PFSK-1 (cell line): ENCODE results near the gene CLDND2.

Experiments used
- FOXP2 ChIP-seq: optimal IDR thresholded peaks from 2 replicates; pipeline ENCODE3; 2011; ENCODE audit warnings: borderline replicate concordance, control low read depth, inconsistent platforms; ENCODE audit not compliant: insufficient read depth; ENCODE audit errors: extremely low read length, extremely low read depth
- POLR2AphosphoS5 ChIP-seq: IDR thresholded peaks from 2 replicates; pipeline ENCODE4 v1.6.1; 2012; ENCODE audit warnings: low read depth, mild to moderate bottlenecking, control low read depth, low read length, moderate library complexity
- SIN3A ChIP-seq: IDR thresholded peaks from 2 replicates; pipeline ENCODE4 v1.6.1; 2012; ENCODE audit warnings: mild to moderate bottlenecking, low read length, moderate library complexity, borderline replicate concordance; ENCODE audit not compliant: insufficient read depth
- TAF1 ChIP-seq: IDR thresholded peaks from 2 replicates; pipeline ENCODE4 v1.6.1; 2012; ENCODE audit warnings: low read length, control low read depth, borderline replicate concordance; ENCODE audit not compliant: insufficient read depth
- TF ChIP-seq, protein P1 (sequence below), 2 experiments: IDR thresholded peaks; 2 replicates each; pipeline versions ENCODE4 v1.6.1 to v1.8.0; 2011 to 2012; ENCODE audit warnings: low read depth in 2 of 2, low read length in 2 of 2, control low read depth in 1 of 2, inconsistent platforms in 1 of 2, mild to moderate bottlenecking in 1 of 2, moderate library complexity in 1 of 2; ENCODE audit not compliant: insufficient read depth in 1 of 2

The CLDND2 gene

GRCh38 chr19:51347209-51347928 is 21.4 kb downstream of the CLDND2 start:
- no peak for TF ChIP-seq FOXP2

DNA sequence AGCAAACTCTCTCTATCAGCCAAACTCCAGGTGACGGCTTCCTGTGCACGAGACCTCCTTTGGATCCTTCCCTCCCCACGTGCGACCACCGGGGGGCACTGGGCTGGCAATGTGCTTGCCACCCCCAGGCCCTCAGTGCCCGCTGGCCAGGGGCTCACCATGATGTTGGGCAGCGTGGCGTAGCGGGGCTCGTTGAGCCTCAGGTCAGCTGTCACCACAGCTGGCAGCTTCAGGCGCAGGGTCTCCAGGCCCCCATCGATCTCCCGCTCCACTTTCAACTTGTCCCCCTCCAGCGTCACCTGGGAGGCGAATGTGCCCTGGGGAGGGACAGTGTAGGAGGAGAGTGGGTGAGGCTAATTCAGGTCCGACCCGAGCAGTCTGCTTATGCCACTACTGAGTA is 22.1 kb downstream of the CLDND2 start:
- TF ChIP-seq SIN3A (no peak), POLR2AphosphoS5 (no peak), TAF1 (no peak)

DNA sequence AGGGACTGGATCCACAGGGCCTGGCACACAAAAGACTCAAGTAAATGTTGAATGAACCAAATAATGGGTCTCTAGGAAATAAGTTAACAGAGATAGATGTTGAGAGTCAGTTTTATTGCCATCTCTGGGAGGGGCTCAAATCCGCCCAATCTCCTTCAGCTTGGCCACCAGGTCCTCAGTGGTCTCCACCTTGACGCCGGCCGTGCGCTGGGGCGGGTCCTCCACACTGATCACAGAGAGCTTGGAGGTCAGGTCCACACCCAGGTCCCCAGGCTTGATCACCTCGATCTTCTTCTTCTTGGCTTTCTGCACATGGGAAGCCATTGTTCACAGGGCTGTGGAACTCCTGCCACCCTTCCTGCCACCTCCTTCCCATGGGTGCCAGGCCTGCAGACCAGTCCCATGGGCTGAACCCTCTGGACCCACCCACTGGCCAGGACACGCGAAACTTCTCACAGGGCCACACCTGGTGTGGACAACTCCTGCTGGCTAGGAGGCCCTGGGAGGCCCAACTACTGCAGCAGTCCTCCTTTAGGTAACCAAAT is 23.7 kb downstream of the CLDND2 start:
- TF ChIP-seq POLR2AphosphoS5, result no peak
- no peak for TF ChIP-seq FOXP2
- no peak for TF ChIP-seq TAF1
- TF ChIP-seq, protein P1, sequence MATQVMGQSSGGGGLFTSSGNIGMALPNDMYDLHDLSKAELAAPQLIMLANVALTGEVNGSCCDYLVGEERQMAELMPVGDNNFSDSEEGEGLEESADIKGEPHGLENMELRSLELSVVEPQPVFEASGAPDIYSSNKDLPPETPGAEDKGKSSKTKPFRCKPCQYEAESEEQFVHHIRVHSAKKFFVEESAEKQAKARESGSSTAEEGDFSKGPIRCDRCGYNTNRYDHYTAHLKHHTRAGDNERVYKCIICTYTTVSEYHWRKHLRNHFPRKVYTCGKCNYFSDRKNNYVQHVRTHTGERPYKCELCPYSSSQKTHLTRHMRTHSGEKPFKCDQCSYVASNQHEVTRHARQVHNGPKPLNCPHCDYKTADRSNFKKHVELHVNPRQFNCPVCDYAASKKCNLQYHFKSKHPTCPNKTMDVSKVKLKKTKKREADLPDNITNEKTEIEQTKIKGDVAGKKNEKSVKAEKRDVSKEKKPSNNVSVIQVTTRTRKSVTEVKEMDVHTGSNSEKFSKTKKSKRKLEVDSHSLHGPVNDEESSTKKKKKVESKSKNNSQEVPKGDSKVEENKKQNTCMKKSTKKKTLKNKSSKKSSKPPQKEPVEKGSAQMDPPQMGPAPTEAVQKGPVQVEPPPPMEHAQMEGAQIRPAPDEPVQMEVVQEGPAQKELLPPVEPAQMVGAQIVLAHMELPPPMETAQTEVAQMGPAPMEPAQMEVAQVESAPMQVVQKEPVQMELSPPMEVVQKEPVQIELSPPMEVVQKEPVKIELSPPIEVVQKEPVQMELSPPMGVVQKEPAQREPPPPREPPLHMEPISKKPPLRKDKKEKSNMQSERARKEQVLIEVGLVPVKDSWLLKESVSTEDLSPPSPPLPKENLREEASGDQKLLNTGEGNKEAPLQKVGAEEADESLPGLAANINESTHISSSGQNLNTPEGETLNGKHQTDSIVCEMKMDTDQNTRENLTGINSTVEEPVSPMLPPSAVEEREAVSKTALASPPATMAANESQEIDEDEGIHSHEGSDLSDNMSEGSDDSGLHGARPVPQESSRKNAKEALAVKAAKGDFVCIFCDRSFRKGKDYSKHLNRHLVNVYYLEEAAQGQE (IDR thresholded peaks at IDR 0.05; ENCODE audit: insufficient read depth in 1 of 2, low read depth in 2 of 2, low read length in 2 of 2), result no peak
- TF ChIP-seq SIN3A, result no peak

- TF ChIP-seq TAF1 (no peak), POLR2AphosphoS5 (no peak), SIN3A (no peak), FOXP2 (no peak)
- TF ChIP-seq, protein P1 (IDR thresholded peaks at IDR 0.05; ENCODE audit: insufficient read depth in 1 of 2, low read depth in 2 of 2, low read length in 2 of 2), result no peak
These were observed 25.9 kb downstream of the CLDND2 start for GRCh38 chr19:51342631-51343569.

DNA sequence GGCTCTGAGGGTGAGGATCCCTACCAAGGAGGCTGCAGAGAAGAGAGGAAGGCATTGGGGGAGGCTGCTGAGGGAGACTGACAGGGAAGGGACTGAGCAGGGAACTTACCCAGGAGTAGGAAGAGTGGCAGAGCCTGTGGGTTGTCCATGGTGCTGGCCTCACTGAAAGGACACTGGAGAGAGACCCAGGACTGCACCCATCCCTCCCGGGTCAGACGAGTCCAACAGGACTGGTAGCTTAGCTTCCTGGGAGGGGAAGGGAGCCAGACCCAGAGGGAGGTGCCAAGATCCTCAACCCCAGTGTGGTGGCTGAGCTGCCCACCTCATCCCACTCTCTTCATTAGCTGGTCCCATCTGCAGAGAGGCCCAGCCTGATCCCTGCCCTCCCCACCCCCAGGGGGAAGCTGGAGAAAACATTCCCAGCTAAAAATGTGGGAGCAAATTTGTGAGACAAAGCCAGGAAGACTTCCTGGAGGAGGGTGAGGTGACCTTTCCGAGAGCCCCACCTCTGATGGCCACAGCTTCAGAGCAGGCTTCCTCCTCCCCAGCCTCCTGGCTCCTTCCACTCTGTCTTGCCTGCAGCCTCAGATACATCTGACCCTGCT is 26.7 kb downstream of the CLDND2 start, which contains the start of gene VSIG10L:
Gene VSIG10L, minus strand, starts transcription at position 164 of the 605 bp plus-strand sequence. Its CDS starts 15 bp downstream, at position 149.
- no peak for TF ChIP-seq SIN3A
- TF ChIP-seq, protein P1 (IDR thresholded peaks at IDR 0.05; ENCODE audit: insufficient read depth in 1 of 2, low read depth in 2 of 2, low read length in 2 of 2), result peak; percentile 68 to 80

GRCh38 chr19:51341066-51341465 is 27.7 kb downstream of the CLDND2 start:
- TF ChIP-seq SIN3A, result no peak
- no peak for TF ChIP-seq TAF1
- TF ChIP-seq POLR2AphosphoS5, result no peak
- TF ChIP-seq, protein P1 (IDR thresholded peaks at IDR 0.05; ENCODE audit: insufficient read depth in 1 of 2, low read depth in 2 of 2, low read length in 2 of 2), result no peak
- no peak for TF ChIP-seq FOXP2
